Neuron (in vitro differentiated cells): ENCODE measurements around the gene OSR1.
"Not testable (repeated sequence)": the region's sequence is repeated elsewhere in the genome, so short reads cannot be mapped to it uniquely, and the experiment has no call there.

Source experiments
- H2AFZ ChIP-seq: one replicate; pipeline ENCODE4 v1.6.1; 2013; ENCODE audit warnings: low read depth, mild to moderate bottlenecking, inconsistent platforms, low read length, moderate library complexity
- H3K27me3 ChIP-seq: one replicate; pipeline ENCODE4 v1.6.1; 2013; ENCODE audit warnings: low read length; ENCODE audit not compliant: insufficient read depth
- H3K36me3 ChIP-seq: one replicate; pipeline ENCODE4 v1.6.1; 2013; ENCODE audit warnings: low read length; ENCODE audit not compliant: insufficient read depth
- H3K4me1 ChIP-seq: one replicate; pipeline ENCODE4 v1.6.1; 2013; ENCODE audit warnings: low read length; ENCODE audit not compliant: insufficient read depth
- H3K4me3 ChIP-seq: 2 replicates; pipeline ENCODE4 v1.5.1; 2013; ENCODE audit warnings: mild to moderate bottlenecking, low read length, moderate library complexity
- H3K9me3 ChIP-seq: one replicate; pipeline ENCODE4 v1.6.1; 2013; ENCODE audit warnings: low read length

OSR1 gene

GRCh38 chr2:19312949-19313348 lies 45.5 kb downstream of the OSR1 start:
- Histone ChIP-seq H3K27me3 (no peaks in the 10 kb centered on the region), H3K36me3 (no peaks in the 10 kb centered on the region), H2AFZ (no peak overlapping the region), H3K9me3 (no peaks in the 10 kb centered on the region), H3K4me1 (no peaks in the 10 kb centered on the region), H3K4me3 (no peak overlapping the region)

GRCh38 chr2:19306065-19306464 lies 52.4 kb downstream of the OSR1 start:
- not testable (repeated sequence) for H3K4me1 ChIP-seq, H3K4me3 ChIP-seq, H3K27me3 ChIP-seq, H3K9me3 ChIP-seq, H2AFZ ChIP-seq, H3K36me3 ChIP-seq

- H3K36me3 ChIP-seq, H2AFZ ChIP-seq, H3K27me3 ChIP-seq, H3K4me3 ChIP-seq, H3K4me1 ChIP-seq, H3K9me3 ChIP-seq: not testable (repeated sequence)
These were observed 52.9 kb downstream of the OSR1 start for GRCh38 chr2:19305400-19306055.

GRCh38 chr2:19301706-19302105 lies 56.7 kb downstream of the OSR1 start:
- no peaks in the 10 kb centered on the region for H3K9me3 ChIP-seq
- H3K27me3 ChIP-seq = no peaks in the 10 kb centered on the region
- H3K4me1 ChIP-seq = no peaks in the 10 kb centered on the region
- no peaks in the 10 kb centered on the region for H3K36me3 ChIP-seq
- H3K4me3 ChIP-seq = no peak overlapping the region
- no peak overlapping the region for H2AFZ ChIP-seq
